Muscle of leg (tissue), 11 donors: ENCODE measurements around the gene HSPG2. TPM values are rescaled to one million over a fixed set of nuclear protein-coding genes. Genes with fewer than 3 reads are reported as not detected.

Source experiments
- DNase-seq: peaks from one replicate; pipeline ENCODE4 v3.0.0; 2013
- H3K27ac ChIP-seq: one replicate; pipeline ENCODE4 v1.5.1; 2013; ENCODE audit warnings: mild to moderate bottlenecking, low read length, control low read depth
- H3K27me3 ChIP-seq: one replicate; pipeline ENCODE4 v1.6.1; 2013; ENCODE audit warnings: low read length; ENCODE audit not compliant: control insufficient read depth, insufficient read depth
- H3K36me3 ChIP-seq: one replicate; pipeline ENCODE4 v1.6.1; 2013; ENCODE audit warnings: low read length; ENCODE audit not compliant: control insufficient read depth, insufficient read depth
- H3K4me1 ChIP-seq: one replicate; pipeline ENCODE4 v1.6.1; 2013; ENCODE audit warnings: low read length; ENCODE audit not compliant: control insufficient read depth, insufficient read depth
- H3K4me3 ChIP-seq: one replicate; pipeline ENCODE4 v1.5.1; 2013; ENCODE audit warnings: low read length, control low read depth
- H3K9me3 ChIP-seq: replicated peaks from 2 replicates; pipeline ENCODE4 v1.6.1; 2013; ENCODE audit warnings: low read depth, low read length; ENCODE audit not compliant: control insufficient read depth
- WGBS: methylation state at CpG from one replicate; pipeline ENCODE4 v1.1.5; 2013; ENCODE audit warnings: missing lambda C conversion rate; ENCODE audit not compliant: insufficient coverage; 5-methylcytosine and 5-hydroxymethylcytosine counted together
- polyA plus RNA-seq, 8 donors: library from polyadenylated mRNA; unstranded; fragments of 120-200 nt; gene quantifications; one replicate each; pipeline versions ENCODE4 v1.2.1 to v1.2.3, GENCODE V29; 2013; ENCODE audit warnings: inconsistent platforms in 1 of 8, low replicate concordance in 1 of 8; ENCODE audit not compliant: insufficient read length in 8 of 8, insufficient read depth in 1 of 8
- total RNA-seq: library from RNA; stranded (reverse); fragments of 120-200 nt; gene quantifications from one replicate; pipeline ENCODE4 v1.2.4, GENCODE V29; 2013

Gene HSPG2
- total and polyA plus RNA-seq, 9 donors, result 149 to 460 (median 339) TPM

DNA sequence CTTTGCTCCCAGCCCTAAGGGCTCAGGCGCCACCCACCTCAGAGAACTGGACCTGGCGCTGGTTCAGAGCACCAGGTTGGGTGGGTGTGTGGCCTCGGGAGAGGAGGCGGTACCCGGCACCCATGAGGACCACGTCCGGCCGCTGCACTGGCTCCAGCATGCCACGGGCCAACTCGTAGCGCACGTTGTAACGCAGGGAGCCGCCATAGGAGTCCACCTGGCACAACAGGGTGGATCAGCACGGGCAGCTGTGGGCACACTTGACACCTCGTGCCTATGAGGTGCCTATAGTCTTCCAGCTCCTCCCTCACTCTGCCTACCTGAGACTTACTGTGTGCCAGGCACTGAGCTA, 56.5 kb downstream of the HSPG2 start:
- peaks cover 94% of the 10 kb centered on the region for H3K36me3 ChIP-seq
- H3K9me3 ChIP-seq, result no peaks in the 10 kb centered on the region
- H3K27ac ChIP-seq, result no peak overlapping the region
- no peaks in the 10 kb centered on the region for H3K27me3 ChIP-seq
- WGBS, result 92% methylated on average over 13 of the region's 16 CpGs
- DNase-seq, result no peak
- H3K4me1 ChIP-seq, result peaks cover 2% of the 10 kb centered on the region
- H3K4me3 ChIP-seq, result no peak overlapping the region

DNA sequence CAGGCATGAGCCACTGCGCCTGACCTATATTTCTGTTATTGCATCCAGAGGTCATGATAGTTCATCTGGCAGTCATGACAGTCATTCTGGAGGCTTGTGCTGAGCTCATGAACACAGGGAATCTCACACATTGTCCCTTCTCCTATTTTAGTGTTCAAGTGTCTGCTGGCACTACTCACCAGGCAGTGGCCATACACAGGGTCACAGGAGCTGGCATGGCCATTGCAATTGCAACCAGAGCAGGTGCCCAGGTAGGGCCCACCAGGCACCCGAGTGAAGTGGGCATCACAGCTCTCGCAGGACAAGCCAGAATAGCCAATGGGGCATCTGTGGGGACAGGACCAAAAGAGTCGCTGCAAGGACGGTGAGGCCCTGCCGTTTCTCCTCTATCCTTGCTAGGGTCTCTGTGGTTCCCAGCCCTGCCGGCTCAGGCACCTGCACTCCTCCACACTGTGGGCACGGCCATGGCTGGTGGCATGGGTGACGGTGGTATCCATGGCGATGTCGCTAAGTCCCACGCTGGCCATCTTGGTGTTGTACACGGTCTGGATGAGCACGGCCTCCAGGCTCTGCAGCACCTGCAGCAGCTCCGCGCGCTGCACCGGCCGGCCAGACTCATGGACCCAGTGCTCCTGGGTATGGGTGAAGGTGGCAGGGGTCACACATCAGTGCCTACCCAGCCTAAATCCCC, 57.0 kb downstream of the HSPG2 start:
- DNase-seq, result no peak
- Histone ChIP-seq H3K4me1 (peaks cover 7% of the 10 kb centered on the region), H3K36me3 (peaks cover 94% of the 10 kb centered on the region), H3K4me3 (no peak overlapping the region), H3K9me3 (no peaks in the 10 kb centered on the region), H3K27ac (no peak overlapping the region), H3K27me3 (no peaks in the 10 kb centered on the region)
- WGBS, result 93% methylated on average over 13 of the region's 19 CpGs

DNA sequence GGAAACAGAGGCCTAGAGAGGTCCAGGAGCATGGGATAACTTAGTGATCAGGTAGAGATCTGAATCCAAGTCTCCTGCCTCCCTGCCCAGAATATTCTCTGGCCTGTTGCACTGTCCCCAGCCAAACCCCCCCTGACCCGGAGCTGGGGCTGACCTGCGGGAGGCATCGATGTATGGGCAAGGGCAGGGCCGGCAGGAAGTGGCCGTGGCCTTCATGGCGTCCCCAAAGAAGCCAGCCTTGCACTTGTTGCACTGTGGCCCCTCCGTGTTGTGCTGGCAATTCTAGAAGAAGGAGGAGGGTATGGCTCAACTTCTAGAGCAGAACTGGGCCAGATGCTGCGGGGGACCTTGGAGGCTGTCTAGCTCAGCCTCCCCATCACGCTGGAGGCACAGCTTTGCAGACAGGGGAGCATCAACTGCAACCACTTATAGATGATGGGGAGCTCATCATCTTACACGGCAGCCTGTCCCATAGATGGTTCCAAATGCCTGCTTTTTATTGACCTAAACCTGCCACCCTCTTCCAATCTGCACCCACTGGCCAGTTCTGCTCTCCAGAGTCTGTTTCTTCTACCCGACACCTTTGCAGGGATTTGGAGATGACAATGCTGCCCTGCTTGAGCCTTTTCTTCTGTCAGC, 58.2 kb downstream of the HSPG2 start:
- Histone ChIP-seq H3K27ac (no peak overlapping the region), H3K36me3 (peaks cover 94% of the 10 kb centered on the region), H3K27me3 (no peaks in the 10 kb centered on the region), H3K4me1 (peaks cover 9% of the 10 kb centered on the region), H3K9me3 (no peaks in the 10 kb centered on the region), H3K4me3 (no peak overlapping the region)
- WGBS, result 89% methylated on average over 10 of the region's 11 CpGs
- no peak for DNase-seq

DNA sequence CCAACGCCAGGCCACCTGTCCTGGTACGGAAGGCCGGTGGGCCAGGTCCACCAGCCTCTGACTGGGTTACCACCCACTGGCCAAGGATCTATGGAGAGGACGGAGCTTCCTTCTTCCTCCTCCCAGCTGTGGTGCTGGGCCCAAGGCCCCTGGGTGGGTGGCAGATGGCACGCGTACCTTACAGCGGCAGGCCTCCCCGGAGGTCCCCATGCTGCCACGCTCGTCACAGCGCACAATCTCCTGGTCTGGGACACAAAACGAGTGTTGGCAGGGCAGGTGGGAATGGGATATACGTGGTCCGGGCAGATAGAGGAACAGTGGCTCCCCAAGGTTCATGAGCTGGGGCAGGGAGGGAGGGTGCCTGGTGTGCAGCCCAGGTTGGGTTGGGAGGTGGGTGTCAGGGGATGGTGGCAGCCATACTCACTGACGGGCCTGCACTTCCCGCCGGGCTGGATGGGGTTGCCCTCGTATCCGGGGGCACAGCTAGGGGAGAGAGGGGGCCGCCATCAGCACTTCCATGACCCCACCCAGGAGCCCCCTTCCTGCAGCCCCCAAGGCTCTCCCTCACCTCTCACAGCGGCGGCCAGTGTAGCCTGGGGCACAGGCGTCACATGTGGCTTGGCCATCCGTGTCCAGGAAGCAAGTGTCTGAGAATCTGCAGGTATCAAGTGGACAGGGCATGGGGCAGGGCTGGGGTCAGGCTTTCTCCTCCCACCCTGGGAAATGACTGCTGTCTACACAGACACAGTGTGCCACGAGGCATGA, 58.9 kb downstream of the HSPG2 start:
- no peak overlapping the region for H3K27ac ChIP-seq
- H3K9me3 ChIP-seq, result no peaks in the 10 kb centered on the region
- H3K4me1 ChIP-seq, result peaks cover 9% of the 10 kb centered on the region
- DNase-seq, result no peak
- 86% methylated on average over 14 of the region's 25 CpGs for WGBS
- no peak overlapping the region for H3K4me3 ChIP-seq
- peaks cover 94% of the 10 kb centered on the region for H3K36me3 ChIP-seq
- no peaks in the 10 kb centered on the region for H3K27me3 ChIP-seq

DNA sequence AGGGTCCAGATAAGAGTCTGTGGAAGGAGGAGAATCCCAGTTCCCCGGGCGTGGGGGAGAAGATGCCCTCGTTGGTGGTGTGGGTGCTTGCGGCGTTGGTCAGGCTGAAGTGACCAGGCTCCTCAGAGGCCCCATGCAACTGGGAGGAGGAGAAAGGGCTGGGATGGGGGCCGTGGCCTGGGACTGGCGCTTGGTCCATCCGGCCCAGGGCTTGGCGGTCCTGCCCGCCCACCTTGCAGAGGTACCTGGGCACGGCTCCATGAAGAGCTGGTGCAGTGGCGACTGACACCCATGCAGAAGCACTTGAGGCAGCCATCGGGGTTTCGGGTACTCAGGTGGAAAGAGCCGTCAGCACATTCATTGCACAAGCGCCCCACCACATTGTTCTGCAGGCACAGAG, 60.8 kb downstream of the HSPG2 start:
- Histone ChIP-seq H3K4me3 (no peak overlapping the region), H3K4me1 (peaks cover 9% of the 10 kb centered on the region), H3K9me3 (no peaks in the 10 kb centered on the region), H3K36me3 (peaks cover 99% of the 10 kb centered on the region), H3K27me3 (no peaks in the 10 kb centered on the region), H3K27ac (no peak overlapping the region)
- DNase-seq, result no peak
- 95% methylated on average over 16 of the region's 16 CpGs for WGBS

DNA sequence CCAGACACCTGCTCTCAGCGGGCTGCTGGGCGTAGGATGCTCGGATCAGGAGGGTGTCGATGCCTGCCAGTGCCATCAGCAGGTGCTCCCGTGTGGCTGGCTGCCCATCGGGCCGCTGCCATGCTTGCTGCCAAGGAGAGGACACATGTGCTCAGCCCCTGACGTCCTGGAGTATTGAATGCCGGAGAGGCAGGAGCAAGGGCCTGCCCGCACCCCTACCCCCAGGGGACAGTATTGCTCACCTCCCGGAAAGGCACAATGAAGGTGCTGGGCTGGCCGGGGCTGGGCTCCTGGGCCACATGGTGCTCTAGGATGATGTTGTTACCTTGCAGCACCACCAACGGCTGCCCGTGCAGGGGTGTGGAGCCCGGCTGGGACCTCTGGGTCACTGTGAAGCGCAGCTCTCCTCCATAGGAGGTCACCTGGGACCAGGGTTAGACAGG, 61.5 kb downstream of the HSPG2 start:
- H3K9me3 ChIP-seq, result no peaks in the 10 kb centered on the region
- peaks cover 97% of the 10 kb centered on the region for H3K36me3 ChIP-seq
- no peak overlapping the region for H3K4me3 ChIP-seq
- H3K4me1 ChIP-seq, result peaks cover 10% of the 10 kb centered on the region
- H3K27me3 ChIP-seq, result no peaks in the 10 kb centered on the region
- 85% methylated on average over 14 of the region's 16 CpGs for WGBS
- H3K27ac ChIP-seq, result no peak overlapping the region
- no peak for DNase-seq

DNA sequence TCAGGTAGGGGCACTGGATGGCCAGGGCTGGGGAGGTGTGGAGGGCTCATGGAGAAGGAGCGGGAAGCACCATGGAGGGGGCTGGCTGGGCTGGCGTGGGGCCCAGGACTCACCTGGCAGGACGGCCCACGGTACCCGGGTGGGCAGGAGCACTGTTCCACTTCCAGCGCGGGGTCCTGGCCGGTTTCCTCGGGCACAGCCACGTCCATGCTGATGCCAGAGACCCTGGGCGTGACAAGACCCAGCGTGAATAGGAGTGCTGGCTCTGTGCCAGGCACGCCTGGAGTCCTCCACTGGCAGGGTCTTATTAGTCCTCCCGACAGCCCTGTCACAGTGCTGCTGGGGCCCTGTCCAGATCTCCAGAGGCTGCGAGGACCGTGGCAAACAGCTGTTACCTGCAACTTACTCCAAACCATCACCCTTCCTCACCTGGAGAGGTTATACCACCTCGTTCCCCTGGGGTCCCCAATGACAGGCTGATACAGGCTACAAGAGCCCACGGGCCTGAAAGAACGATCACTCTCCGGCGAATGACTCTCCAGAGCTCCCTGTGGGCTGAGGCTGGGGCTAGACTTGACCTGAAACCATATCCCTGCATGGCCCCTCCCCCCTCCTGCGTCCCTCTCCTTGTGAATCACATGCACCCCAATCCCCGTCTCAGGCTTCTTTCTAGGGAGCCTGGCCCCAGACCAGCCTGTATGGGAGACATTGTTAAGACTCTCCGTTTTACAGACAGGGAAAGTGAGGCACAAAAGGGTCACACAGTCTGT, 62.1 kb downstream of the HSPG2 start:
- Histone ChIP-seq H3K27me3 (no peaks in the 10 kb centered on the region), H3K9me3 (no peaks in the 10 kb centered on the region), H3K36me3 (peaks cover 97% of the 10 kb centered on the region), H3K4me3 (no peak overlapping the region), H3K4me1 (peaks cover 17% of the 10 kb centered on the region), H3K27ac (no peak overlapping the region)
- 72% methylated on average over 22 of the region's 24 CpGs for WGBS
- DNase-seq, result no peak

GRCh38 chr1:21874328-21874727, 62.8 kb downstream of the HSPG2 start:
- H3K36me3 ChIP-seq, result peaks cover 93% of the 10 kb centered on the region
- no peaks in the 10 kb centered on the region for H3K9me3 ChIP-seq
- DNase-seq, result no peak
- no peak overlapping the region for H3K4me3 ChIP-seq
- 86% methylated on average over 14 of the region's 16 CpGs for WGBS
- H3K27ac ChIP-seq, result no peak overlapping the region
- H3K4me1 ChIP-seq, result peaks cover 20% of the 10 kb centered on the region
- no peaks in the 10 kb centered on the region for H3K27me3 ChIP-seq

DNA sequence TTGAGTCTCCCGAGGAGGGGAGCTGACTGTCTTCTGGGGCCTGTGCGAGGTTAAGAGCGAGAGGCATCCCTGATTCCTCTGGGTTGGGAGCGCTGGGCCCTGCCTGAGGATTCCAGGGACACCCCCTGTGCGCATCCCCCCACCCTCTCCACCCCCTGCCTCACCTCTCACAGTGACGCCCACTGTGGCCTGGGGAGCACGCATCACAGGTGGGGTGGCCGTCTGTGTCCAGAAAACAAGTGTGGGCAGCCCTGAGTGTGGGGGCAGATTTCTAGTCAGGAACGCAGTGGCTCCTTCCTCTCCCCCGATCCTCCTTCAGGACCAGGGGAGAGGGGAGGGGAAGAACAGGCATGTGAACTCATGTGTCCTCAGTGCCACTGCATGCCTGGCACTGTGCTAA, 63.3 kb downstream of the HSPG2 start:
- no peaks in the 10 kb centered on the region for H3K9me3 ChIP-seq
- 79% methylated on average over 3 of the region's 10 CpGs for WGBS
- H3K36me3 ChIP-seq, result peaks cover 88% of the 10 kb centered on the region
- H3K4me3 ChIP-seq, result no peak overlapping the region
- H3K4me1 ChIP-seq, result peaks cover 20% of the 10 kb centered on the region
- DNase-seq, result no peak
- H3K27ac ChIP-seq, result no peak overlapping the region
- H3K27me3 ChIP-seq, result no peaks in the 10 kb centered on the region

DNA sequence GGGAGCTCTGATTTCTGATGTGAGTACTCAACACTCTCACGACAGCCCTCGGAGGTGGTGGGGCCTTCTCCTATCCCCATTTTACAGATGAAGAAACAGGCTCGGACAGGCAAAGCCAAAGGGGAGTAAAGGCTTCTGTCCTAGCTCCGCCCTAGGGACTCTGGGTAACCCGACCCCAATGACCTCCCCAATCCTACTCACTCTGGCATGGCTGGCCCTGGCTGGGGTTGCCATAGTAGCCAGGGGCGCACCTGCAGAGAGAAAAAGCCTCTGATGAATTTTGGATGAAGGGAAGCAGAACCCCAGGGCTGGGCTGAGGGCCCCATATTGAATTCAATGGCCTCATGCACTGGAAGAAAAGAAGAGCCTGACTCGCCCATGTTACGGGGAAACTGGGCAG, 63.9 kb downstream of the HSPG2 start:
- 83% methylated on average over 6 of the region's 8 CpGs for WGBS
- DNase-seq, result no peak

More for the DNA sequence above, 63.9 kb downstream of the HSPG2 start:
- H3K9me3 ChIP-seq, result no peaks in the 10 kb centered on the region
- H3K4me1 ChIP-seq, result peaks cover 20% of the 10 kb centered on the region
- H3K4me3 ChIP-seq, result no peak overlapping the region
- peaks cover 88% of the 10 kb centered on the region for H3K36me3 ChIP-seq
- no peak overlapping the region for H3K27ac ChIP-seq
- no peaks in the 10 kb centered on the region for H3K27me3 ChIP-seq
